ENCODE data around the gene SNX14. TPM values are rescaled to one million over a fixed set of nuclear protein-coding genes. Genes with fewer than 3 reads are reported as not detected.
"Not testable (repeated sequence)": the region's sequence is repeated elsewhere in the genome, so short reads cannot be mapped to it uniquely, and the experiment has no call there.

The SNX14 gene
- total and polyA plus RNA-seq, 10 of the 15 experiments (the other 5 are each of a cell fraction or from before 2014, with no cell fraction given): 34.2 to 122 (median 51.0) TPM

GRCh38 chr6:85565736-85566135 lies 27.9 kb downstream of the SNX14 start:
- no peak for DNase-seq (ENCODE audit: low read depth, low spot score)
- WGBS (ENCODE audit: insufficient coverage, insufficient replicate concordance, low lambda C conversion rate, missing lambda C conversion rate): 0% methylated on average over 1 of the region's 1 CpG
- Histone ChIP-seq H3K27ac (ENCODE audit: control insufficient read depth, insufficient read depth) (no peak overlapping the region), H3K9ac (ENCODE audit: control insufficient read depth, insufficient read depth, low read length) (no peak overlapping the region), H3K4me3 (no peak overlapping the region), H3K36me3 (ENCODE audit: control insufficient read depth in 2 of 2, insufficient read depth in 2 of 2, low read length in 1 of 2) (peaks cover 0 to 4% of the 10 kb centered on the region in 2 experiments; a peak in 2 of 4 replicates), H4K20me1 (ENCODE audit: control insufficient read depth, insufficient read depth) (no peaks in the 10 kb centered on the region), H3K27me3 (replicated peaks in 1 of 2; ENCODE audit: control insufficient read depth in 2 of 2, insufficient read depth in 2 of 2, low read length in 1 of 2) (no peaks in the 10 kb centered on the region), H3K79me2 (ENCODE audit: control insufficient read depth, insufficient read depth, low read length) (no peaks in the 10 kb centered on the region), H2AFZ (ENCODE audit: control insufficient read depth, low read depth, low read length) (peak overlapping the region; percentile 23; the same call in 1 of the 2 replicates), H3K9me3 (replicated peaks; ENCODE audit: control insufficient read depth, insufficient read depth, low read length) (no peaks in the 10 kb centered on the region; the same call in 2 of the 3 replicates), H3K4me2 (ENCODE audit: control insufficient read depth, insufficient read depth) (peak overlapping the region; percentile 60; the same call in 1 of the 2 replicates), H3K4me1 (ENCODE audit: control insufficient read depth, insufficient read depth, low read length) (no peaks in the 10 kb centered on the region)
- TF ChIP-seq FOS (IDR thresholded peaks at IDR 0.05; ENCODE audit: borderline replicate concordance, extremely low read depth, insufficient read length): no peak
- no peak for TF ChIP-seq TAF1 (IDR thresholded peaks at IDR 0.05; ENCODE audit: borderline replicate concordance, low read depth, low read length)
- no peak for TF ChIP-seq IRF3 (IDR thresholded peaks at IDR 0.05)
- TF ChIP-seq HDAC2 (IDR thresholded peaks at IDR 0.05): no peak
- no peak for TF ChIP-seq ASH2L (IDR thresholded peaks at IDR 0.05; ENCODE audit: borderline replicate concordance, low read depth)
- TF ChIP-seq RUNX3 (IDR thresholded peaks at IDR 0.05; ENCODE audit: low read length): no peak
- TF ChIP-seq CBFB (IDR thresholded peaks at IDR 0.05; ENCODE audit: low read depth): no peak
- TF ChIP-seq E4F1 (IDR thresholded peaks at IDR 0.05; ENCODE audit: borderline replicate concordance, partially characterized antibody): no peak
- no peak for TF ChIP-seq NKRF (conservative IDR thresholded peaks at IDR 0.05)
- no peak for TF ChIP-seq ATF3 (IDR thresholded peaks at IDR 0.05; ENCODE audit: borderline replicate concordance, extremely low read depth, low read depth, low read length)
- no peak for TF ChIP-seq CREB1 (IDR thresholded peaks at IDR 0.05; ENCODE audit: low read depth)
- TF ChIP-seq CBX3 (IDR thresholded peaks at IDR 0.05; ENCODE audit: borderline replicate concordance, low read depth): no peak
- ATAC-seq: peak; percentile 19; the same call in 1 of the 3 replicates
- FAIRE-seq: no peak
- ChIA-PET CTCF (interaction anchor here (1.1 to 1.6 kb wide), 2 partner anchors 21 to 29 kb away, joined by 3 to 4 read pairs; no protein-coding TSS in a partner anchor), SMC1A (ENCODE audit: uncharacterized antibody, unreplicated experiment) (interaction anchor here (0.6 to 1.0 kb wide), 2 partner anchors 27 to 133 kb away, joined by 3 to 4 read pairs; no protein-coding TSS in a partner anchor), POLR2A (interaction anchor here (0.6 to 1.1 kb wide), 3 partner anchors 53 to 165 kb away, joined by 3 to 5 read pairs (median 4); no protein-coding TSS in a partner anchor), RAD21 (ENCODE audit: unreplicated experiment) (no interaction called here)
- in situ Hi-C loops (cut with MboI): no loop called here
- BruUV-seq (replicated peaks): no TSS peak
- intact Hi-C loops (cut with micrococcal nuclease; ENCODE audit: unreplicated experiment): no loop called here

- H3K9me3 ChIP-seq (replicated peaks; ENCODE audit: control insufficient read depth, insufficient read depth, low read length); H3K79me2 ChIP-seq (ENCODE audit: control insufficient read depth, insufficient read depth, low read length); CTCF ChIA-PET; BruUV-seq (replicated peaks); H3K36me3 ChIP-seq (ENCODE audit: control insufficient read depth in 2 of 2, insufficient read depth in 2 of 2, low read length in 1 of 2); H3K27me3 ChIP-seq (replicated peaks in 1 of 2; ENCODE audit: control insufficient read depth in 2 of 2, insufficient read depth in 2 of 2, low read length in 1 of 2); H3K4me1 ChIP-seq (ENCODE audit: control insufficient read depth, insufficient read depth, low read length); DNase-seq (ENCODE audit: low read depth, low spot score); intact Hi-C loops (cut with micrococcal nuclease; ENCODE audit: unreplicated experiment); ATAC-seq; H3K27ac ChIP-seq (ENCODE audit: control insufficient read depth, insufficient read depth); H3K4me3 ChIP-seq; H3K4me2 ChIP-seq (ENCODE audit: control insufficient read depth, insufficient read depth); H3K9ac ChIP-seq (ENCODE audit: control insufficient read depth, insufficient read depth, low read length); H4K20me1 ChIP-seq (ENCODE audit: control insufficient read depth, insufficient read depth); RAD21 ChIA-PET (ENCODE audit: unreplicated experiment); H2AFZ ChIP-seq (ENCODE audit: control insufficient read depth, low read depth, low read length); SMC1A ChIA-PET (ENCODE audit: uncharacterized antibody, unreplicated experiment); in situ Hi-C loops (cut with MboI); FAIRE-seq; POLR2A ChIA-PET: not testable (repeated sequence)
- 91% methylated on average over 2 of the region's 2 CpGs for WGBS (ENCODE audit: insufficient coverage, insufficient replicate concordance, low lambda C conversion rate, missing lambda C conversion rate)
Observed at GRCh38 chr6:85564223-85564622, 29.4 kb downstream of the SNX14 start.
